ENCODE measurements around the gene SNU13.

- TF ChIP-seq, protein P1, sequence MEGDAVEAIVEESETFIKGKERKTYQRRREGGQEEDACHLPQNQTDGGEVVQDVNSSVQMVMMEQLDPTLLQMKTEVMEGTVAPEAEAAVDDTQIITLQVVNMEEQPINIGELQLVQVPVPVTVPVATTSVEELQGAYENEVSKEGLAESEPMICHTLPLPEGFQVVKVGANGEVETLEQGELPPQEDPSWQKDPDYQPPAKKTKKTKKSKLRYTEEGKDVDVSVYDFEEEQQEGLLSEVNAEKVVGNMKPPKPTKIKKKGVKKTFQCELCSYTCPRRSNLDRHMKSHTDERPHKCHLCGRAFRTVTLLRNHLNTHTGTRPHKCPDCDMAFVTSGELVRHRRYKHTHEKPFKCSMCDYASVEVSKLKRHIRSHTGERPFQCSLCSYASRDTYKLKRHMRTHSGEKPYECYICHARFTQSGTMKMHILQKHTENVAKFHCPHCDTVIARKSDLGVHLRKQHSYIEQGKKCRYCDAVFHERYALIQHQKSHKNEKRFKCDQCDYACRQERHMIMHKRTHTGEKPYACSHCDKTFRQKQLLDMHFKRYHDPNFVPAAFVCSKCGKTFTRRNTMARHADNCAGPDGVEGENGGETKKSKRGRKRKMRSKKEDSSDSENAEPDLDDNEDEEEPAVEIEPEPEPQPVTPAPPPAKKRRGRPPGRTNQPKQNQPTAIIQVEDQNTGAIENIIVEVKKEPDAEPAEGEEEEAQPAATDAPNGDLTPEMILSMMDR (IDR thresholded peaks at IDR 0.05) = no peak
- TF ChIP-seq POLR2AphosphoS5 (IDR thresholded peaks at IDR 0.05) = no peak
Measured at GRCh38 chr22:41687901-41688364, 734 bp downstream of the SNU13 start.
